DMS153 treated with DMSO at 0.1 percent for 48 hours (cell line): Measurements from ENCODE around the gene LONP2.
"Not testable (repeated sequence)": the region's sequence is repeated elsewhere in the genome, so short reads cannot be mapped to it uniquely, and the experiment has no call there.

Experiments
- DNase-seq: peaks from one replicate; lab custom pipeline; 2025; ENCODE audit not compliant: unreplicated experiment; lab: John Stamatoyannopoulos, UW

Gene LONP2

DNA sequence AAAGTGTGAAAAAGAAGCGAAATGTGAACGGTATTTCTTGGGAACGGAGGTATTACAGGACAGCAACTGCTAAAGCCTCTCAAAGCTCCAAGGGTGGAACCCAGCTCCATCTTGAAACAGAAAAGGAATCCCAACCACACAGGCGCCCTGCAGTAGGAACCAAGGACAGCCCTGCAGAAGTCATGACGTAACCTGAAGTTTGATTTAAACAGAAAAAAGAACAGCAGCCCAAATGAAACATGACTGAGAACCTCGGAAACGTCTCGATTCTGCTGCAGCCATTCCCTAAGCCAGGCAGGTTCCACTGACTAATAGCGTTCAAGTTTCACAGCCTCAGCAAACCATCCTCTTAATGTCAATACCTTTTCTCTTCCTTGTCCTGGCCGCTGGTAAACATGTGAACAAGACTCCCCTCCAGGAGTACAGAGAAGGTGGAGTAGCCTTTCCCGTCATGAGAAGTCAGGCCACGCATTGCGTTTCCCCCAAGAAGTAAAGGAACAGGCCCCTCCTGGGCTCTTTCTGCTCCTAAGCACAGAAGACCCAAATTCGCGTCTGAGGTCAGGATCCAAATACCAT lies 121.0 kb downstream of the LONP2 start:
- no peak for DNase-seq

- DNase-seq: no peak
These were observed 121.6 kb downstream of the LONP2 start for GRCh38 chr16:48365601-48366164.

DNA sequence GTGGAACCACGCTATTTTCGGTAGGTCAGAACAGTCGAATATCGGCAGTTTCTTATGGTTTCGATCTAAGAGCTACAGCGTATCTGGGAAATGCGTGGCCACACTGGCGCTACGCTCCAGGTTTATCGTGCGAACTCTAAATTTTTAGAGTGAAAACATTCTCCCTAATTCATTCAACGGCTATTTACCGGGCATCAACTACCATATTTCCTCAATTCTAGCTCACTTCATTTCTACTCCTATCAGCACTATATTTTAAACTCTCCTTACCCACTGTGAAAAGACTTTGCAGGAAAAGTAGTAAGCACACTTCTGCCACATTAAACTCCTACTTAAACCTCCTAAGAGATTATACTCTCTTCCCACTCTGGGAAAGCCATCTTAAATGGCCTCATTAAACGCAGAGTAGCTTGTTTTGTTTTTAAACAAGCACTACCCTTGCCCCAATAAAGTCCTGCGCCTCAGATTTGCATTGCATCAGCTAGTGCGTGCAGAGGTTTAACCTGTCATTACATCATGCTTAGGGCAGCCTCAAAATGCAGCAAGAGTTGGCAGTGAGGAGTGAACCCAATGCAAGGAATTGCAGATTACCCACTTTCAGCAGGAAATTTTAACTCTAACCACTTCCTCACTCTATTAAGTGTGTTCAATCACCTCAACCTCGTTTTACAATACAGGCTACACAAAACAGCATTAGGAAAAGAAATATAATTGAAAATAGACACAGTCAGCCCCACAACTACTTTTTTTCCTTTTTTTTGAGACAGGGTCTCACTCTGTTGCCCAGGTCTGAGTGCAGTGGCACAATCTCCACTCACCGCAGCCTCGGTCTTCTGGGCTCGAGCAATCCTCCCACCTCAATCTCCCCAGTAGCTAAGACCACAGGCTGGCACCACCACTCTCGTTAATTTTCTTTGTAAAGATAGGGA lies 122.3 kb downstream of the LONP2 start:
- DNase-seq: no peak

DNA sequence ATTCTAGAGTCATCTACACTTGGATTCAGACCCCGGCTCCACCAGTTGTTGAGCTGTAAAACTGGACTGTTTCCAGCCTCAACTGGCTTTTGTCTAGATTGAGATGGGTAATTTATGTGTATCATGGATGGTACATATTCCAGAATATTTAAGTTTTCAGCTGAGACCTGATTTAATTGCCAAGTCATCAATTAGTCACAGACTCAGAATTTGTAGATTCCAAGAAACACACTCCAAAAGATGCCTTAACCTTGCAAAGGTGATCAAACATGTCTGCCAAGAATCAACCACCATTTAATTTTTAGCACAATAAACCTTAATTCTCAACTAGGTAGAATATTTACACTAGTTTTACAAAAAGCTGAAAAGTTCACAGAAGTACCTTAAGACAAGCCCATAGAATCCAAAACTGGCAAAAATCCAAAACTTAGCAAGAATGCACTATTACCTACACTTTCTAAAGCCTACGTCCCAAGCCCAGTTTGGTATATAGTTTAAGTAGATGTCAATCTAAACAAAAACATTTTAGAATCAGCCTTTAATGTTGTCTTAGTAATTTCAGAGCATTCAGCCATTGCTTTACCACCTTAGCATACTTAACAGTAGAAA lies 123.4 kb downstream of the LONP2 start:
- DNase-seq: no peak

DNA sequence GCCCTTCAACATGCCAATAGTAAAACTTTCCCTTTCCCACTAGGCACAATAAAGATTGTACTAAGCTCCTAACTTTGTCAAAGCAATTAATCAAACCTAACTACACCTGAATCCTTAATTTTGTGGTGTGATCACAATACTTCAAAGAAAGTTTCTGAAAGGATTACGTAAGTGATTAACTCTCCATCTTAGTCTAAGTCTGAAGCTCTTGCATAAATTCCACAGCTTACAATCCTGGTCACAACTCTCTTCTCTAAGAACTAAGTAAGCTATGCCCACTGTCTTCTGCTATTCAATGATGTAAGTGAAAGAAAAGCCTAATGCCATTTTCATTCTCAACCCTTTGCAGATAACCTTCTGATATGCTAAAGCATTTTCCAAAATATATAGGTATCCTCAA lies 125.7 kb downstream of the LONP2 start:
- no peak for DNase-seq

DNA sequence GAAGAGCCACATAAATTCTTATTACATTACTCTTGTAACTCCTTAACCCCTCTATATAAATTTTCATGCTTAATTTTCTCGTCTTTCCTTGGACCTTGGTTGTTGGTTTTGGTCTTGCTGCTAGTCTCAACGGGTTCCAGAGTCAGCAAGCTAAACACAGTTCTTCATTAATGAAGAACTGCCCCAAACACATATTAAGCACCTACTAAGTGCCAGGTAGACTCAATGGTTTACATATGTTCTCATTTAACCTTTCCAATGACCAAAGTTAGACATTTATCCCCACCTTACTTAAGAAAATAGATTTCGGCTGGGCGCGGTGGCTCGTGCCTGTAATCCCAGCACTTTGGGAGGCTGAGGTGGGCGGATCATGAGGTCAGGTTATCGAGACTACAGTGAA lies 126.1 kb downstream of the LONP2 start:
- no peak for DNase-seq

- not testable (repeated sequence) for DNase-seq
These were observed 126.7 kb downstream of the LONP2 start for GRCh38 chr16:48370668-48371392.

- no peak for DNase-seq
These were observed 127.3 kb downstream of the LONP2 start for GRCh38 chr16:48371393-48371780.

DNA sequence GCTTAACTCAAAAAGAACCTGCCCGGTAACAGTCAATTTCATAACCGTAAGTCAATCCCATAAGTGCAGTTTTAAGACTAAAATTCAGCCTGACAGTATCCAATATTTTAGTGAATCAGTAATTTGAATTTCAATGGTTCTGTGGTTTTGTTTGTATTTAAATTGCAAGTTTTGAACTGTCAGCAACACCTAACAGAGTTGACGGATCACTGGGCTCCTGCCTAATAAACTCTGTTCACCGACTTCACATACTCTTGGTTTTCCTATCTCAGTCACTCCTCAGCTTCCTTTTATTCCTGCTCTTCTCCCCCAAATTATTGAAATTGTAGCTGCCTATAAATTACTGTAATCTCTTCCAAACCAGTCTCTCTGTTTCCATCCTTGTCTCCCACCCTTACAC lies 128.6 kb downstream of the LONP2 start:
- DNase-seq: no peak

DNA sequence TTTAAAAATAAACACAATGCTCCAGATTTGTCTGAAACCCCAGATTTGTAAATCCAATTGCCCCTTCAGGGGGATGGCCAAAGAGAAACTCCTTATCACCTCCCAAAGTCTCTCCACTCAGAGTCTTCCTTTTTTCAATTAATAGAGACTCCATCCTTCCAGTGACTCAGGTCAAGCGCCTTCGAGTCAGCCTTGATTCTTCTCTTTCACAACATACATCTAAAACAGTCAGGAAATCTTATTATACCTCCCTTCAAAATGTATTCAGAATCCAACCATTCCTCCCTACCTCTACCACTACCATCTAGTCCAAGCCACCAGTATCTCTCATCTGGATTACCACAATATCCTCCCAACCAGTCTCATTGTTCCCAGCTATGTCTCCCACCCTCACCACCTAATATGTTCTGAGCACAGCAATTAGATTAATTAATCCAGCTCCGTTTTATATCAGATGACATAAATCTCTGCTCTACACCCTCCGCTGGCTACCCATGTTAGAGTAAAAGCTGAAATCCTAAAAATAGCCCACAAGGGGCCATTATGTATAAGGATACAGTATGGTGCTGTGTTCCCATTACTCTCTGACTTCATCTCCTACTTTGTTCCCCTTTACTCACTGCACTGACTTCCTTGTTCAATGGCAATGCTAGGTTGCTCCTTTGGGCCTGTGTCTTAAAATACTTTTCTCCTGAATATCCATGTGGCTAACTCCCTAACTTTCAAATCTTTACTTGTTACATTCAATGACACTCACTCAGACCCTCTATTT lies 129.3 kb downstream of the LONP2 start:
- DNase-seq: no peak

GRCh38 chr16:48374255-48374654 lies 130.2 kb downstream of the LONP2 start:
- DNase-seq: no peak

- not testable (repeated sequence) for DNase-seq
These were observed 133.2 kb downstream of the LONP2 start for GRCh38 chr16:48377301-48377700.

- no peak for DNase-seq
These were observed 134.2 kb downstream of the LONP2 start for GRCh38 chr16:48378276-48378675.

DNA sequence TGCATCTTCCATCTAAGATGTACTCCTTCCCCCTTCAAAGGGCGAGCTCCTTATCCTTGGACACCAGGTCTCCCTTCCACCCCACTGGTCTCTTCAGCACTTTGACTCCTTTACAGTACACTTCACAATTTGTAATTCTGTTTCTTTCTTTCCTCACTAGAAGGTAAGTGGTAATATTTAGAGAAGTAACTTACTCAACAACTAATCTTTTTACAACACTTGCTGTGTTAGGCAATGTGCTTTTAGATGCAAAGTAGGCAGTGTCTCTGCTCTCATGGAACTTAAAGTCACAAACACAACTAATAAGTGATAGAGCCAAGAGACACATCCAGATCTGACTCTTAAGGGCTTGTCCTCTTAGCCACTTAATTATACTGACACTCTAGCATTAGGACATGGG lies 134.7 kb downstream of the LONP2 start:
- no peak for DNase-seq

DNA sequence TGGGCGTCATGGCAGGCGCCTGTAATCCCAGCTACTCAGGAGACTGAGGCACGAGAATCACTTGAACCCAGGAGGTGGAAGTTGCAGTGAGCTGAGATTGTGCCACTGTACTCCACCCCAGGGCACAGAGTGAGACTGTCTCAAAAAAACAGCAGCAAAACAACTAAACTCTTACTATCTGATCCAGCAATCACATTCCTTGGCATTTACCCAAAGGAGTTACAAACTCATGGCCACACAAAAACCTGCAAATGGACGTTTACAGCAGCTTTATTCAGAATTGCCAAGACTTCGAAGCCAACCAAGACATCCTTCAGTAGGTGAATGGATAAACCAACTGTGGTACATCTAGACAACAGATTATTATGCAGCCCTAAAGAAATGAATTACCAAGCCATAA lies 137.1 kb downstream of the LONP2 start:
- DNase-seq: no peak

GRCh38 chr16:48382131-48382530 lies 138.0 kb downstream of the LONP2 start:
- DNase-seq: no peak

DNA sequence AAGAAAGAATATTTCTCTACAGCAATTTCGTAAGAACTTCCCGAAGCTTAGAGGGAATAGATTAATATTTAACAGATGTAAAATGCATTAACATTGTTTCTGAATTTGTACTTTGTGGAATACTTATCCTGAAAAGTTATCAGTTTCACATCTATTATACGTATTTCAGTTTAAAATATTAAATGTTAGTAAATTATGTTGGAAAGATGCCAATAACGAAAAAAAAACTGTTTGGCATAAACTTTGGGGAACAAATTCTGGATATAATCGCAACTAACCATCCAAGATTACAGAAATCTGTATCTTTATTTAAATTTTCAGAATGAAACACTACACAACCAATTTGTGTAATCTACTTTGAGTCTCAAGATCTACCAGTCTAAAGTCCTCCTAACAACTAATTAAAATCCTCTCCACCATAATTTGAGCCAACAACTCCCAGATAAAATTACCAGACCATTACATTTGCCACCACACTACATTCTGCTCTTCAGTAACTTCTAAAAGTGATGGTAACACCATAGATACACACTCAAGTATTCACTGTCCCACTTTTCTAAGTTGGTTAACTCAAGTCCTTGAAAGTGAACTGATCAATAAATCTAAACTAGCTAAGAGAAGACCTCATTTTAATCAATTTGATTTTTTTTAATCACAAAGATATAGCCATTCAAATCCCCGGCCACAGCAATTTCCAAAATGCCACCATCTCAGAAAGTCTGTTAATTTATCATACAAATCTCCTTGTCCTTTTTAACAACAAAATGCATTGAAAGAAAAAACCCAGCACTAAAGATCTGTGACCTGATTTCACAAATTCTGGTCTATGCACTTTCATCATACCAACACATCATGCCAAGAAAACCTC lies 139.1 kb downstream of the LONP2 start:
- no peak for DNase-seq

- no peak for DNase-seq
These were observed 139.9 kb downstream of the LONP2 start for GRCh38 chr16:48383877-48384519.
